Erythroblast (primary cell): Measurements from ENCODE around the gene RPS6KC1.

Source experiments
- GATA1 ChIP-seq: IDR thresholded peaks from 2 replicates; pipeline ENCODE4 v1.6.1; 2011; ENCODE audit warnings: low read depth, mild to moderate bottlenecking, control low read depth, low read length, moderate library complexity
- POLR2A ChIP-seq: IDR thresholded peaks from 2 replicates; pipeline ENCODE4 v1.6.1; 2011; ENCODE audit warnings: mild to moderate bottlenecking, low read length

DNA sequence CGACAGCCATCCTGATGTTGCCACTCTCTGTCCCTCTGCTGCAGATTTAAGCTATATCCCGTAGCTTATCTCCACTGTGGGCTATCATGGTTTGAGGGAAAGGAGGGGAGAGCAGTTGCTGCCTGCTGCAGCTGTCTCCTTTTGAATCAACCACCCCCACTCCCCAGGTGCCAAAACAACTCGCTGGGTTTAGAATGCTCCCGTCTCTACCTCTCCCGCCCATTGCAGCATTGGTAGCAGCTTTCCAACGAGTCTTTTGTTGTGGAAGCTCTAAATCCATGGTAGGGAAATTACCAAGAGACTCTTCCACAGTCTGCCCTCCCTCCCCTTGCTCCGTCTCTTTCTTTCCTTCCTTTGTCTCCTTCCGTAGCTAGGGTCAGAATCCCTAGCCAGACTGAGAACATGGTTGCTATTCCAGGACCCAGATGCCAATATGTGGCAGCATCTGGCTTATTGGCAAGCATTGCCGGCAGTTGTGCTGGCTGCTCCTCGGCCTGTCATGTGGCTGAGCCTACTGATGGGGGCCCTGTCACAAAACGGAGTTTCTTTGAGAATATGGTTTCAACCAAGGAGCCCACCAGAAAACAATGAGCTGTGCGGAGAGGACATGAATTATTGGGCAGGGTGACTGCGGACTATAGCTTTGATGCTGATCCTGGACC lies 230.7 kb downstream of the RPS6KC1 start:
- TF ChIP-seq POLR2A, result no peak
- TF ChIP-seq GATA1, result no peak
